AG04450 (cell line): ENCODE data around the gene SREK1. TPM values are rescaled to one million over a fixed set of nuclear protein-coding genes. Genes with fewer than 3 reads are reported as not detected.

Source experiments
- CTCF ChIA-PET: fragments of 300-600, 350-600 bp; formaldehyde crosslinking; extraction: SDS; loops from one replicate; lab custom pipeline; 2022; ENCODE audit warnings: antibody characterized with exemption, inconsistent platforms; lab: Charles Lee
- POLR2A ChIA-PET: fragments of 350-600 bp; formaldehyde crosslinking; extraction: SDS; loops from one replicate; lab custom pipeline; 2021; ENCODE audit warnings: antibody characterized with exemption, inconsistent platforms; lab: Yijun Ruan, JAX
- DNase-seq: peaks from one replicate; pipeline ENCODE4 v3.0.0-alpha.2; 2011; ENCODE audit warnings: low read depth, low spot score
- H3K27ac ChIP-seq: one replicate; pipeline ENCODE4 v1.5.1; 2012; ENCODE audit warnings: low read depth, low read length, control low read depth
- H3K27me3 ChIP-seq: one replicate; pipeline ENCODE4 v1.6.0; 2012; ENCODE audit warnings: low read length; ENCODE audit not compliant: control insufficient read depth, insufficient read depth
- H3K4me3 ChIP-seq: 2 replicates; pipeline ENCODE4 v1.5.1; 2011; ENCODE audit warnings: mild to moderate bottlenecking, low read depth, low read length, control low read depth
- H3K9me3 ChIP-seq: 2 replicates; pipeline ENCODE4 v1.5.1; 2012; ENCODE audit warnings: low read length; ENCODE audit not compliant: control insufficient read depth, insufficient read depth
- CTCF ChIP-seq: IDR thresholded peaks from 2 replicates; pipeline ENCODE4 v1.5.1; 2011; ENCODE audit warnings: low read depth, low read length, control low read depth, inconsistent platforms
- polyA plus RNA-seq: library from polyadenylated mRNA; depleted of rRNA; stranded (reverse); fragments of >200 nt; gene quantifications from 2 replicates; pipeline ENCODE4 v1.2.3, GENCODE V29; 2011; rRNA removed

SREK1 gene
- polyA plus RNA-seq, 1 experiment, result 58.8 TPM

DNA sequence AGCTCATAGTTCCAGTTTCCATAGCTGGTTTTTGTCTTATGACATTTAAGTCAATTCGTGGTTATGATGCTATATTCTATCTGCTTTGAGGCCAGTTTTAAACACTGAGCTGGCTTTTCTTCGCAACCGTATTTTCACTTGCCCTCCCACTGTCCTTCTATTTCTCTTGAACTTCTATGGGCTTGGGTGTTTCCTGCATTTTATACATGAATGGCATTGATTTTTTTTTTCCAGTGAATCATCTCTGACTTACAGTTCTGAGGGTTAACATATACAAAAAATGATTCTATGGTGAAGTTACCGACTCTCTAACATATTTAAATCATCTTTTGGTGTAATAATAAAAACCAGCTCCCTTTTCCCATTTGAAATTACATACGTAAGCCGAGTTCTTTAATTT is 88.2 kb downstream of the SREK1 start:
- TF ChIP-seq CTCF, result no peak
- Histone ChIP-seq H3K27me3 (peaks cover 6% of the 10 kb centered on the region), H3K4me3 (no peak overlapping the region), H3K9me3 (no peaks in the 10 kb centered on the region), H3K27ac (no peak overlapping the region)
- POLR2A ChIA-PET, result no interaction called here
- CTCF ChIA-PET, result interaction anchor here (1.3 kb wide), 1 partner anchor 76 kb away, joined by 3 read pairs; no protein-coding TSS in a partner anchor
- no peak for DNase-seq

DNA sequence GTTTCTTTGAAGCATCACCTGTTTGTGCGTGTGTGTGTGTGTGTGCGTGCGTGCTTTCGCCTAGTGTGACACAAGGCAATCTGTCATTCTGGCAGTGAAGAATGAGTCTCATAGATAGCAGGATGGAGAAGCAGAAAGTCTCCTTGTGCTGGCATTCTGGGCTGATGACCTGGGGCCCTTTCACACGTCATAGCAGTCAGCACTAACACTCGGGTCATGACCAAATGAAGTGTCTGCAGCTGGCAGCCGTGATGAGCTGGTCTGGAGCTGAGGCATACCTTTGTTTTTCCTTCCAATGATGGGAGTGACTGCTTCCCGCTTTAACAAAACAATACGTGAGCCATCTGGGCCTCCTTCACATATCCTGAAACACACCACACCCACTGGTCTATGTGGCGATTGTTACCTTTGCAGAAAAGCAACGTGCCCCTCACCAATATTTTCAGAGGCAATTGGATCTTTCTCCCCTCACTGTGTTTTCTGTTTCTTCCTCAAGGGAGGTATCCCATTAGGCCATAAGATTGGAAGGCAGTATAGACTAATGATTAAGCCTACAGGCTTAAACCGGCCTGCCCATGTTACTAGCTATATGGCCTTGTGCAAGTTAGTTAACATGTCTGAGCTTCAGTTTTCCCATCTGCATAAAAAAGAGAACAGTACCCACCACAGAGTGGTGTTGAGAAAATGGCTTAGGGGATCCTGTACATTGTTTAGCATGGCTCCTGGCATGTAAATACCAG is 88.8 kb downstream of the SREK1 start:
- POLR2A ChIA-PET, result no interaction called here
- Histone ChIP-seq H3K9me3 (no peaks in the 10 kb centered on the region), H3K4me3 (no peak overlapping the region), H3K27me3 (peaks cover 9% of the 10 kb centered on the region), H3K27ac (no peak overlapping the region)
- TF ChIP-seq CTCF, result no peak
- CTCF ChIA-PET, result interaction anchor here (1.3 kb wide), 1 partner anchor 75 kb away, joined by 3 read pairs; no protein-coding TSS in a partner anchor
- no peak for DNase-seq

Other genes with a start within 250 kb of the SREK1 start
- 43.4 and 64.8 TPM in 2 replicates for gene ERBIN, start 217.7 kb upstream of the SREK1 start, polyA plus RNA-seq